ENCODE measurements around the gene ATXN1. TPM values are rescaled to one million over a fixed set of nuclear protein-coding genes. Genes with fewer than 3 reads are reported as not detected.

Gene ATXN1
- polyA plus RNA-seq, 2 of the 4 experiments (the other 2 are of a cell fraction) = 2.9 to 8.3 TPM

DNA sequence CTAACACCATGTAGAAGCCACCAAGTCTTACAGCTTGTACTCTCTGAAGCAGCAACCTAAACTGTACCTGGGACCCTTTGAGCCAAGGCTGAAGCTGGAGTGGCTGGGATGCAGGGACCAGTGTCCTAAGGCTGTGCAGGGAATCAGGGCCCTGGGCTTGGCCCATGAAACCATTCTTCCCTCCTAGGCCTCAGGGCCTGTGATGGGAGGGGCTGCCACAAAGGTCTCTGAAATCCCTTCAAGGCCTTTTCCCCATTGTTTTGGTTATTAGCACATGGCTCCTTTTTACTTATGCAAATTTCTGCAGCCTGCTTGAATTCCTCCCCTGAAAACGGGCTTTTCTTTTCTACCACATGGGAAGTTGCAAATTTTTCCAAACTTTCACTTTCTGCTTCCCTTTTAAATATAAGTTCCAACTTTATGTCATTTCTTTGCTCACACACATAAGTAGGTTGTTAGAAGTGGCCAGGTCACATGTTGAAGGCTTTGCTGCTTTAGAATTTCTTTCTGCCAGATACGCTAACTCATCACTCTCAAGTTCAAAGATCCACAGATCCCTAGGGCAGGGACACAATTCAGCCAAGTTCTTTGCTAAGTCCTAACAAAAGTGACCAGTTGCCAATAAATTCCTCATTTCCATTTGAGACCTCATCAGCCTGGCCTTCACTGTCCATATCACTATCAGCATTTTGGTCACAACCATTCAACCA is 28.2 kb upstream of the ATXN1 start:
- TF ChIP-seq RCOR1 (IDR thresholded peaks at IDR 0.05; ENCODE audit: low read depth, low read length) (no peak), NR3C1 (IDR thresholded peaks at IDR 0.05) (no peak), CBX2 (IDR thresholded peaks at IDR 0.05; ENCODE audit: borderline replicate concordance, low read depth) (no peak), JUN (IDR thresholded peaks at IDR 0.05) (no peak), RNF2 (IDR thresholded peaks at IDR 0.05; ENCODE audit: borderline replicate concordance, low read depth) (no peak), REST (IDR thresholded peaks at IDR 0.05) (no peak), HOXB5 (CRISPR knock-in tag; IDR thresholded peaks at IDR 0.05) (no peak), HDAC2 (IDR thresholded peaks at IDR 0.05) (no peak), KDM1A (IDR thresholded peaks at IDR 0.05; ENCODE audit: low read depth) (no peak), ZC3H11A (IDR thresholded peaks at IDR 0.05) (no peak), SREBF2 (IDR thresholded peaks at IDR 0.05) (no peak), HEYL (CRISPR knock-in tag; IDR thresholded peaks at IDR 0.05) (no peak), RAD21 (conservative IDR thresholded peaks at IDR 0.05 in 1 of 2, IDR thresholded peaks at IDR 0.05 in 1 of 2) (no peak), PBX3 (IDR thresholded peaks at IDR 0.05) (no peak), TFCP2L1 (CRISPR knock-in tag; IDR thresholded peaks at IDR 0.05) (no peak), FOSL2 (IDR thresholded peaks at IDR 0.05) (no peak), FOSL2 (CRISPR knock-in tag; IDR thresholded peaks at IDR 0.05) (no peak), ZNF302 (CRISPR knock-in tag; IDR thresholded peaks at IDR 0.05) (no peak), TP53 (CRISPR knock-in tag; IDR thresholded peaks at IDR 0.05) (no peak), ELK1 (IDR thresholded peaks at IDR 0.05; ENCODE audit: low read depth, low read length) (no peak), BCL3 (IDR thresholded peaks at IDR 0.05) (no peak)
- no peak overlapping the region for H3K27ac ChIP-seq
- ATAC-seq = no peak
- FAIRE-seq = no peak
- no peak overlapping the region for H3K4me3 ChIP-seq
- H3K9me3 ChIP-seq = no peaks in the 10 kb centered on the region
- H3K4me2 ChIP-seq = no peak overlapping the region
- 75% methylated on average over 2 of the region's 2 CpGs for WGBS (ENCODE audit: missing lambda C conversion rate)
- DNase-seq (ENCODE audit: low read depth in 1 of 2, low spot score in 1 of 2) = no peak
- no peaks in the 10 kb centered on the region for H3K4me1 ChIP-seq
- POLR2A ChIA-PET = no interaction called here
- CTCF ChIA-PET = no interaction called here
